NT2/D1 (cell line): ENCODE data around the gene IL25.

Experiments
- SUZ12 ChIP-seq: IDR thresholded peaks from 2 replicates; pipeline ENCODE4 v1.6.1; 2011; ENCODE audit not compliant: insufficient read length, insufficient read depth; ENCODE audit errors: extremely low read depth
- YY1 ChIP-seq: IDR thresholded peaks from 2 replicates; pipeline ENCODE4 v1.6.1; 2011; ENCODE audit not compliant: insufficient read length, insufficient read depth

DNA sequence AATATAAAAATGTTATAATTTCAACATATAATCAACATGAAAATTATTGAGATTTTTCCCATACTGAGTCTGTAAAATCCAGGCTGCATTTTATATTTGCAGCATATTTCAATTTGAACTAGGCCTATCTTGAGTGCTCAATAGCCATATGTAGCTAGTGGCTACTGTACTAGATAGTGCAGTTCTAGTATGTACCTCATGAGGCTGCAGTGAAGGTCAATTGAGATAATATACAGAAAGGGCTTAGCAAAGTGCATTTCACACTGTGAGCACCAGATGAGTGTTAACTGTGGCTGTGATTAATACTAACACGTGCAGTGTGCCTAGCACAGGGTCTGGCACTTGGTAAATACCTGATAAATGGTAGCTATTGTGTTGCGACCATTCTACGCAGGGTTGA, 14.6 kb upstream of the IL25 start:
- no peak for TF ChIP-seq SUZ12
- TF ChIP-seq YY1: no peak
